ENCODE results near the gene UNC5C.

UNC5C gene

DNA sequence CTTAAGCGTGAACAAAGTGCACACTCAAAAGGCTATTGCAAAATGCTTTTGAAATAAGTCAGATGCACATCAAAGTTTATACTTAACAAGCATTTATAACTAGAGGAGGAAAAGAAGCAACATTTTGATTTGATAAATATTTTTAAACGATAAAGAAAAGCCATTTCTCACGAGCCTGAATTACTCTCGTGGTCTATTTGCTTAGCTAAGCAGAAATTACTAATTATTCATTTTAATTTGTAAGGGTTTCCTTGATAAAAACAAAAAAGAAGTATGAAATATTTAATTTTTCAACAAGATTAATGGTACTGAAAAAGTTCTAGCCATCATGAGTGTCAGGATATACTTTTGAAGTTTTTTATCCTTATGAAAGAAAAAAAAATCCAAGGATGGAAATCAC, 78.2 kb downstream of the UNC5C start:
- TF ChIP-seq ARNT (IDR thresholded peaks at IDR 0.05) (no peak), SUZ12 (IDR thresholded peaks at IDR 0.05) (no peak)
- CTCF ChIA-PET = no interaction called here
- DNase-seq (ENCODE audit: extremely low spot score) = no peak
- POLR2A ChIA-PET = no interaction called here

GRCh38 chr4:95469617-95470016, 79.2 kb downstream of the UNC5C start:
- ChIA-PET CTCF (no interaction called here), POLR2A (no interaction called here)
- no peak for DNase-seq (ENCODE audit: extremely low spot score)
- TF ChIP-seq FOXA1 (IDR thresholded peaks at IDR 0.05) (no peak), ELF4 (IDR thresholded peaks at IDR 0.05) (no peak), SUZ12 (IDR thresholded peaks at IDR 0.05) (no peak), FOXM1 (IDR thresholded peaks at IDR 0.05; ENCODE audit: borderline replicate concordance) (no peak), ZNF384 (IDR thresholded peaks at IDR 0.05) (no peak), FOXK2 (IDR thresholded peaks at IDR 0.05) (no peak), SP1 (IDR thresholded peaks at IDR 0.05) (no peak), ARNT (IDR thresholded peaks at IDR 0.05) (no peak), L3MBTL2 (conservative IDR thresholded peaks at IDR 0.05) (no peak), LEF1 (IDR thresholded peaks at IDR 0.05; ENCODE audit: borderline replicate concordance) (no peak), NFRKB (IDR thresholded peaks at IDR 0.05) (no peak), CTBP1 (IDR thresholded peaks at IDR 0.05; ENCODE audit: borderline replicate concordance) (no peak), TARDBP (IDR thresholded peaks at IDR 0.05) (no peak), HDGF (IDR thresholded peaks at IDR 0.05; ENCODE audit: borderline replicate concordance) (no peak), BHLHE40 (IDR thresholded peaks at IDR 0.05; ENCODE audit: borderline replicate concordance) (no peak)
- TF ChIP-seq, protein P1, sequence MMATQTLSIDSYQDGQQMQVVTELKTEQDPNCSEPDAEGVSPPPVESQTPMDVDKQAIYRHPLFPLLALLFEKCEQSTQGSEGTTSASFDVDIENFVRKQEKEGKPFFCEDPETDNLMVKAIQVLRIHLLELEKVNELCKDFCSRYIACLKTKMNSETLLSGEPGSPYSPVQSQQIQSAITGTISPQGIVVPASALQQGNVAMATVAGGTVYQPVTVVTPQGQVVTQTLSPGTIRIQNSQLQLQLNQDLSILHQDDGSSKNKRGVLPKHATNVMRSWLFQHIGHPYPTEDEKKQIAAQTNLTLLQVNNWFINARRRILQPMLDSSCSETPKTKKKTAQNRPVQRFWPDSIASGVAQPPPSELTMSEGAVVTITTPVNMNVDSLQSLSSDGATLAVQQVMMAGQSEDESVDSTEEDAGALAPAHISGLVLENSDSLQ (IDR thresholded peaks at IDR 0.05) = no peak

GRCh38 chr4:95466791-95467190, 82.0 kb downstream of the UNC5C start:
- no peak for TF ChIP-seq LEF1 (IDR thresholded peaks at IDR 0.05; ENCODE audit: borderline replicate concordance)
- TF ChIP-seq NFRKB (IDR thresholded peaks at IDR 0.05) = no peak
- TF ChIP-seq FOXA1 (IDR thresholded peaks at IDR 0.05) = no peak
- no peak for TF ChIP-seq TARDBP (IDR thresholded peaks at IDR 0.05)
- no peak for TF ChIP-seq L3MBTL2 (conservative IDR thresholded peaks at IDR 0.05)
- TF ChIP-seq ELF4 (IDR thresholded peaks at IDR 0.05) = no peak
- no peak for TF ChIP-seq BHLHE40 (IDR thresholded peaks at IDR 0.05; ENCODE audit: borderline replicate concordance)
- TF ChIP-seq, protein P1 (IDR thresholded peaks at IDR 0.05) = no peak
- TF ChIP-seq SUZ12 (IDR thresholded peaks at IDR 0.05) = no peak
- no peak for TF ChIP-seq CTBP1 (IDR thresholded peaks at IDR 0.05; ENCODE audit: borderline replicate concordance)
- TF ChIP-seq ARNT (IDR thresholded peaks at IDR 0.05) = no peak
- no peak for TF ChIP-seq ZNF384 (IDR thresholded peaks at IDR 0.05)
- TF ChIP-seq HDGF (IDR thresholded peaks at IDR 0.05; ENCODE audit: borderline replicate concordance) = no peak
- DNase-seq (ENCODE audit: extremely low spot score) = no peak
- ChIA-PET POLR2A (interaction anchor here (2.0 kb wide), 1 partner anchor 82 kb away, joined by 5 read pairs; the partner anchor contains the start of gene UNC5C), CTCF (no interaction called here)

DNA sequence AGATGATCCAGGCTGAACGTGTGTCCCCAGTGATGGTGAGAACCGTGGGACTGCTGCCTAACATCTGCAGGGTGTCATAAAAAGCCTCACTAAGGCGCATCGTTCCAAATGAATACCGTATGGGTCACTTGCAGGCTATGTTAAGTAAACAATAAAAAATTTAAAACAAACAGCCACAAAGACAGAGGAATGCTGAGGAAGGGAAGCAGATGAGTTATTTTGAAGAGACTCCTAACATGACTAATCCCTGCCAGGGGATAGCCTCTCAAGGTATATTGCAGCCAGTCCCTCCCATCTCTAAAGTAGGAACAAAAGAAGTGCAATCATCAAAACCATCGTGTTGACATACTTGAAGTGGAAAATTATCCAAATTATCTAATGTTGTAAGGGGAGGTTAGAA, 83.8 kb downstream of the UNC5C start:
- DNase-seq (ENCODE audit: extremely low spot score) = peak; percentile 12
- POLR2A ChIA-PET = no interaction called here
- CTCF ChIA-PET = no interaction called here
- TF ChIP-seq ELF4 (IDR thresholded peaks at IDR 0.05) = no peak
- no peak for TF ChIP-seq FOXM1 (IDR thresholded peaks at IDR 0.05; ENCODE audit: borderline replicate concordance)
- no peak for TF ChIP-seq FOXA1 (IDR thresholded peaks at IDR 0.05)
- TF ChIP-seq LEF1 (IDR thresholded peaks at IDR 0.05; ENCODE audit: borderline replicate concordance) = no peak
- TF ChIP-seq L3MBTL2 (conservative IDR thresholded peaks at IDR 0.05) = no peak
- no peak for TF ChIP-seq ZNF384 (IDR thresholded peaks at IDR 0.05)
- TF ChIP-seq, protein P1 (IDR thresholded peaks at IDR 0.05) = no peak
- no peak for TF ChIP-seq HDGF (IDR thresholded peaks at IDR 0.05; ENCODE audit: borderline replicate concordance)
- no peak for TF ChIP-seq NFRKB (IDR thresholded peaks at IDR 0.05)
- TF ChIP-seq CTBP1 (IDR thresholded peaks at IDR 0.05; ENCODE audit: borderline replicate concordance) = no peak
- no peak for TF ChIP-seq FOXK2 (IDR thresholded peaks at IDR 0.05)
- no peak for TF ChIP-seq SUZ12 (IDR thresholded peaks at IDR 0.05)
- no peak for TF ChIP-seq TARDBP (IDR thresholded peaks at IDR 0.05)
- TF ChIP-seq BHLHE40 (IDR thresholded peaks at IDR 0.05; ENCODE audit: borderline replicate concordance) = no peak
- no peak for TF ChIP-seq SP1 (IDR thresholded peaks at IDR 0.05)
- TF ChIP-seq ARNT (IDR thresholded peaks at IDR 0.05) = no peak

GRCh38 chr4:95462921-95463320, 85.9 kb downstream of the UNC5C start:
- ChIA-PET CTCF (no interaction called here), POLR2A (no interaction called here)
- no peak for TF ChIP-seq TARDBP (IDR thresholded peaks at IDR 0.05)
- no peak for TF ChIP-seq HDGF (IDR thresholded peaks at IDR 0.05; ENCODE audit: borderline replicate concordance)
- no peak for TF ChIP-seq FOXK2 (IDR thresholded peaks at IDR 0.05)
- no peak for DNase-seq (ENCODE audit: extremely low spot score)

GRCh38 chr4:95457353-95457752, 91.4 kb downstream of the UNC5C start:
- no peak for DNase-seq (ENCODE audit: extremely low spot score)
- TF ChIP-seq ZNF384 (IDR thresholded peaks at IDR 0.05) = no peak
- no peak for TF ChIP-seq HDGF (IDR thresholded peaks at IDR 0.05; ENCODE audit: borderline replicate concordance)
- no peak for TF ChIP-seq FOXA1 (IDR thresholded peaks at IDR 0.05)
- TF ChIP-seq, protein P1 (IDR thresholded peaks at IDR 0.05) = no peak
- no peak for TF ChIP-seq L3MBTL2 (conservative IDR thresholded peaks at IDR 0.05)
- TF ChIP-seq ELF4 (IDR thresholded peaks at IDR 0.05) = no peak
- no peak for TF ChIP-seq CTBP1 (IDR thresholded peaks at IDR 0.05; ENCODE audit: borderline replicate concordance)
- TF ChIP-seq BHLHE40 (IDR thresholded peaks at IDR 0.05; ENCODE audit: borderline replicate concordance) = no peak
- TF ChIP-seq FOXK2 (IDR thresholded peaks at IDR 0.05) = no peak
- no peak for TF ChIP-seq TARDBP (IDR thresholded peaks at IDR 0.05)

More at GRCh38 chr4:95457353-95457752, 91.4 kb downstream of the UNC5C start:
- ChIA-PET CTCF (interaction anchor here (1.0 kb wide), 1 partner anchor 94 kb away, joined by 3 read pairs; no protein-coding TSS in a partner anchor), POLR2A (no interaction called here)

Data from HEK293T (cell line).